ENCODE results near the gene PLCB1.
"Not testable (repeated sequence)": the region's sequence is repeated elsewhere in the genome, so short reads cannot be mapped to it uniquely, and the experiment has no call there.

Gene PLCB1

GRCh38 chr20:8547035-8547650, 415.1 kb downstream of the PLCB1 start:
- no peak for DNase-seq (ENCODE audit: low read depth)

DNA sequence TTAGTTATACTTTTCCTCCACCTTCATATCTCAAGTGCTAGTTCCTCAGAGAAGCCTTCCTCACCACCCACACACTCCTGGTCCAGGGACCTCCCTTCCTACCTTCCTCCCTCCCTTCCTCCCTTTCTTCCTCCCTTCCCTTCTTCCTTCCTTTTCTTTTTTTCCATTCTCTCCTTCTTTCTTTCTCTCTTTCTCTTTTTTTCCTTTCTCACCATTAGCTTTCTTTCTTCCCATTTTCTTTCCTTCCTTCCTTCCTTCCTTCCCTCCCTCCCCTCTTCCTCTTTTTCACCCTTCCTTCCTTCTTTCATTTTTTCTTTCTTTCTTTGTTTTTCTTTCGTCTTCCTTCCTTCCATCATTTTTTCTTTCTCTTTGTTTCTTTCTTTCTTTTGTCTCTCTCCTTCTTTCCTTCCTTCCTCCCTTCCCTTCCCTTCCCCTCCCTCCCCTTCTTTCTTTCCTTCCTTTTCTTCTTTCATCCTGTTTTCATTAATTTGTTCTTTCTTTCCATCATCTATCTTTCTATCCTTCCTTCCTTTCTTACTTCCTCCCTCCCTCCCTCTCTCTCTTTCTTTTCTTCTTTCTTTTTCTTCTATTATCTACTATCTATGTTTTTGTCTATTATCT, 416.0 kb downstream of the PLCB1 start:
- DNase-seq (ENCODE audit: low read depth) = no peak

DNA sequence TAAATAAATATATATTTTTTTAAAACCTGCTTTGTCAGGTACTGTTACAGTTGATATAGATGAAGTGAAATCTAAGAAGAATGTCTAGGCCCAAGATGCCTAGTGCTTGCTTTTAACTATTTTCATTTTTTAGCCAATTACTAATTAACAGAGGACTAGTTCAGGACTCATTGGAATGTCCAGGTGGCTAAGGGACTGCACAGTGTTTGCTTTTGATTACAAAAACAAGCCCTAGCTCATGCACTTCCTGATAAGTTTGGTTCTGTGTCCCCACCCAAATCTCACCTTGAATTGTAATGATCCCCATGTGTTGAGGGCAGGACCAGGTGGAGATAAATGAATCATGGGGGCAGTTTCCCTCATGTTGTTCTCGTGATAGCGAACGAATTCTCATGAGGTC, 417.1 kb downstream of the PLCB1 start:
- no peak for DNase-seq (ENCODE audit: low read depth)

- no peak for DNase-seq (ENCODE audit: low read depth)
These were observed 425.6 kb downstream of the PLCB1 start for GRCh38 chr20:8557711-8558110.

- DNase-seq (ENCODE audit: low read depth) = no peak
These were observed 430.3 kb downstream of the PLCB1 start for GRCh38 chr20:8562356-8562755.

DNA sequence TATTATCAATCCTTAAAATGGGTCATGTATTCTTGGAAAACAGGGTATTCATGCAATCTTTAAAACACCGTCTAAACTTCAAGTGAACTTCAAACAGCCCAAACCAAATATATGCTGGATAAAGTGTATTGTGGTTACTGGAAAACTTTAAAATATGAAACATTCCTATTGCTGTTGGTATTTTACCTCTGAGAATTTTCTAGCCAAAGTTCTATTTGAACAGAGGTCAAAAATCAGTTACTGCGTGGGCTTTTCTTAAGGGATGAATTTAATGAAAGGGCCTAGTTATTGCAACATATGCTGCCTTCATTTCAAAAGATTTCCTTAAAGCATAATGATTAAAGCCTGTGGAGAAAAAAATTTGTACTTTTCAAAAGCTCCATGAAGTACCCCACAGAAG, 436.0 kb downstream of the PLCB1 start:
- DNase-seq (ENCODE audit: low read depth) = no peak

DNA sequence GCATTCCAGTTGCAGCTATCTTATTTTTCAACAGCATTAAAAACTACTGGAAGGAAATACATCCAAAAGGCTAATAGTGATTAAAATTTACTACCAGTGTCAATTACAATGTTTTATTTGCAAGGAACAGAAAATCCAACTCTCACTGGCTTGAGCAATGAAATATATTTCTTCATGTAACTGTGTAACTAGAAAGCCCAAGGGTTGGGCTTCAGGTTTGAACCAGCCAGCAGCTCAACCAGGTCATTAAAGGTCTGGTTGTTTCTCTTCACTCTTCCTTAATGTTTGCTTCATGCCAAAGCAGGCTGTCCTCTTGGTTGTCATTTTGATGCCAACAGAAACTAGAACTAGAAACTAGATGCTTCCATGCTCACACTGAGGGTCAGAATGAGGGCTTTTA, 437.7 kb downstream of the PLCB1 start:
- no peak for DNase-seq (ENCODE audit: low read depth)

GRCh38 chr20:8571611-8572010, 439.5 kb downstream of the PLCB1 start:
- no peak for DNase-seq (ENCODE audit: low read depth)

DNA sequence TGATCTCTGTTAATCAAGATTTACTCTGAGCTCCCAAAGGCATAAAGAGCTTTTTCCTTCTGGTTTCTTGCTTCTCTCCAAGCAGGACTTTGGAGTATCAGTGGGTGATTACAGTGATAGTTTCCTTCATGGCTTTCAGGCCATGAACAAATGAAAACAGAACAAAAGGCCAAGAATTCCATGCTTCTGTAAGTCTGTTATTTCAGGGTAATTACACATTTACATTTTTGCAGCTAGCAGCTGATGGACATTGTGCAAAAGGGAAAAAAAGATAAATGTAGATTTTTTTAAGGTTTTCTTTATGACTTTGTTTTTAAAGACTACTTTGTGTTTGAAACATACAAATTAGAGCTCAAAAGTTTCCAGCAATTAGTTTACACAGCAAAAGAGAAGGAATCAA, 441.6 kb downstream of the PLCB1 start:
- no peak for DNase-seq (ENCODE audit: low read depth)

DNA sequence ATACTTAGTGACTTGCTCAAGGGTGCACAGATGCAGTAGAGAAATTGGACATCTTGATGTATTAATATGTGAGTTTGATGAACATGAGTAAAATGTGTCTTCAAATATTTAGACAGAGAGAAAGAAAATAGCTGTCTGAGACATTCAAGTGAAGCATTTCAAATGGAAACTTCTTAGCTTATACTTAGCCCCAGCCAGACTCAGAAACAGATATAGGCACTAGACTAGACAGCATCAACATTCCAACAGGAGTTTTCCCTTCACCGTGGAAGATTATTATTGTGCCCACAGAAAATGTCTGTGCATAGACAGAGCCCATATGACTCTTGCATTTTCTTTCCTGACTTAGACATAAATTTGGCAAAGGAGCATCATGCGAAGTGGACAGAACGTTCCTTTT, 443.0 kb downstream of the PLCB1 start:
- DNase-seq (ENCODE audit: low read depth) = no peak

DNA sequence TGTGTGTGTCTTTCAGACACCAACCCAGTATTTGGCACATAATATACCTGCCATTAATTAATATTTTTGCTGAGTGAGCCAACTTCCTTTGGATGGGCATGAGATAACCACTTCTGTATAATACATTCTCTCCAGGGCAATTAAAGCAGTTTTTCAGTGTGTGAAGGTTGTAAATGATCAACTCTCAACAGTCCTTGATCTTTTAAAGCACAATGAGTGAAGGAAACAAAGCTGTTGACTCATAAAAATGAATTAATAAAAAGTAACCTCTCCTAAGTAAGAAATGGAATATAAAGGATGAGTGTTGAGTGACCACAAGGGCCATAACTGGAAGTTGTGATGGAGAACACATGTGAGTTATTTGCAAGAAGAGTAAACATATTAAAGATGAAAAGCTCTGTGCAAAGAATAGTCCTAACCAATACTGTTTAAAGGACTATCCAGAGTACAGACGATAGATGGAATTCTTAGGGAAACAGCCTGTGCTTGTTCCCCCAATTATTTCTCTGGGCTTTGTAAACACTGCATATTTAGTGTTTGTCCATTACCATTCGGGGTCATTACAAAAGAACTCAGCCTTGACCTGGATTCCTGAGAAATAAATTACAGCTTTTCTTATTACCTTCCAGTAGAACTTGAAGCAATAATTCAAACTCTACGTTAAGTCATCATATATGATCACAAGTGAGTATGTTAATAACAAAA, 446.2 kb downstream of the PLCB1 start:
- no peak for DNase-seq (ENCODE audit: low read depth)

- no peak for DNase-seq (ENCODE audit: low read depth)
These were observed 447.0 kb downstream of the PLCB1 start for GRCh38 chr20:8579035-8579434.

- DNase-seq (ENCODE audit: low read depth) = no peak
These were observed 449.5 kb downstream of the PLCB1 start for GRCh38 chr20:8581446-8582183.

DNA sequence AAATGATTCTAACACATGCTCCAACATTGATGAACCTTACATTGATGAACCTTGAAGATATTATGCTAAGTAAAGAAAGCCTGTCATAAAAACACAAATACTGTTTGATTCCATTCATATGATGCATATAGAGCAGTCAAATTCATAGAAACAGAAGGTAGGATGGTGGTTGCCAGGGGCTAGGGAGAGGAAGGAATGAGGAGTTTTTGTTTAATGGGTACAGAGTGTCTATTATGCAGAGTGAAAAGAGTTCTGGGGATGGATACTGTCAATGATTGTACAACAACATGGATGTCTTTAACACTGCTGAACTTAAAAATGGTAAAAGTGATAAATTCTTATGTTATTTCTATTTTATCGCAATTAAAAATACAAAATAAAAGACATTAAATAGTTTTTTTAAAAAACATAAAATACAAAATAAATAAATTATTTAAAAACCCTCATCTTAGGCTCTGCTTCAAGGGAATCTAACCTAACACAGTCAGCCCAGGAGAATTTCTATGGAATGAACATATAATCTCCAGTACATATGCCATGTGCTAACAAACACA, 451.0 kb downstream of the PLCB1 start:
- DNase-seq (ENCODE audit: low read depth) = no peak

DNA sequence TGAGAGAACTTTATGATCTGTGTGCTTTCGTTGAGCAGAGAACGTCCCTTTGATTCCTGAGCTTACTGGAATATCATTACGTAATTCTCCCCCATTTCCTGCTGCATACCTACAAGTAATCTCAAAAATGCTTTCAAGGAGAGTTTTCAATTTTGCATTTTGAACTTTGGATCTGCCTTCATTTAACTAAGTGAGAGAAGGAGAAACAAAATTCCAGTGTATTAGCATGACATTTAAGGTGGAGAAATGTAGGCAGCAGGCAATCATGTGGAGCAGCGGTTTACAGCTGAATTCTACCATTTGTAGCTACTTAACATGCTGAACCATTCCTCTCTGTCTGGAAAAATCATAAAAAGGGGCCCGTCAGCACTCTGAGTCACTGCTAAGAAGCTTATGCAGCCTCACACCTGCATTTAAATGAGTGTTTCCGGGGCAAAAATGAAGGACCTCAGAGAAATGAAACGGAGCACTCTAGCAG, 451.5 kb downstream of the PLCB1 start:
- DNase-seq (ENCODE audit: low read depth) = no peak

DNA sequence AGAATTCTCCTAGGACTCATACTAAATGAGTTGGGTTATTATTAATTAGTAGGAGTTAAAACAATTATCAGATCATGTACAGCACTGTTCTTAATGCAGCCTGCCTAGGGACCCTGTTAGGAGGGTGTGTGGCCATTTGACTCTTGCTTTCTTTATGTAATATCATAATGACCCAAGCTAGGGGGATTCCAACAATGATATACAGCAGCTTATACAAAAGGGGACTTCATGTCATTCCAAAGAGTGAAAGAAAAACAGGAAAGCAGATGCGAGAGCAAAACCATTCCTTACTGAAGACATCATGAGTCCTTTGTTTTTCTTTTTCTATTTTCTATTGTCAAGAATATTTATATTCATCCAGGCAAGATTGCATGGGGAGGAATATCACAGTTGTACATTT, 455.2 kb downstream of the PLCB1 start:
- DNase-seq (ENCODE audit: low read depth) = no peak

GRCh38 chr20:8587810-8588209, 455.7 kb downstream of the PLCB1 start:
- no peak for DNase-seq (ENCODE audit: low read depth)

- DNase-seq (ENCODE audit: low read depth) = no peak
These were observed 457.9 kb downstream of the PLCB1 start for GRCh38 chr20:8589956-8590355.

- DNase-seq (ENCODE audit: low read depth) = not testable (repeated sequence)
These were observed 469.0 kb downstream of the PLCB1 start for GRCh38 chr20:8600910-8601541.

DNA sequence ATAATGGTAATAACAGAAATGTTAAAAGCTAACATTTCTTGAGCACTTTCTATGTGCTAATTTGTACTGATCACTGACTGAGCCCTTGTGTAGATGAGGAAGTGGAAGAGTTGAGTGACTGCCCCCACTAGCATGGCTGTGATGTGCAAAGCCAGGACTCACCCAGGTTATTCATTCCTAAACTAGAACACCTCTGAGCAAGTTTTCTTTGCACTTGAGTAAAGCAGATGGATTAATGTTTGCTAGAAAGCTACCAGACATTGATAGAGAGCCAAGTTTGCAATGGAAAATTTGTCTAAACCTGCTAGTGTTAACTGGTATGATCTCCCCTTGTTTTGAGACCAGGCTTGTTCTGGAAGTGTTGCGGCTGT, 469.5 kb downstream of the PLCB1 start:
- no peak for DNase-seq (ENCODE audit: low read depth)

- no peak for DNase-seq (ENCODE audit: low read depth)
These were observed 470.5 kb downstream of the PLCB1 start for GRCh38 chr20:8602389-8603116.

Measured in activated T-cell treated with anti-CD3 and anti-CD28 coated beads for 48 hours (primary cell).